ENCODE results near the gene ZMYM2.

DNA sequence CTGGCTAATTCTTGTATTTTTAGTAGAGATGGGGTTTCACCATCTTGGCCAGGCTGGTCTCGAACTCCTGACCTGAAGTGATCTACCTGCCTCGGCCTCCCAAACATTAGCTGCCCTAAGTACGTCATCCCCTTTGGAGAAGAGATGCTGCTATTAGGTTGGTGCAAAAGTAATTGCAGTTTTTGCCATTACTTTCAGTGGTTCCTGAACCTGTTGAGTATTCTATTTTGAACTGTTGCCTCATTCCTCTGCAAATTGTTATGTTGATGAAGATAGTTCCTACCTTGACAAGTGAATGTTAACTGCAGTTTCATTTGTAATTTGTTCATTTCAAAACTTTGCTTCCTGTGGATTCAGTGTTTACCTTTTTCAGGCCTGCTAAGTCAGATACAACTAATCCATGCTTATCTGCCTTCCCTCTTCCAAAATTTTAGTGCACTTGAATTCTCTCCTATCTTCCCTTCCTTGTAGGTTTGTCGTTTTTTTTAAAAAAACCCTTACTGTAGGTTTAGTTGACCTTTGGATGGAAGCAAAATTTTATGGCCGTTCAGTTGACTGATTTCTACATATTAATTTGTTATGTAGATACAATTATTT lies 24.0 kb downstream of the ZMYM2 start:
- TF ChIP-seq, protein P1, sequence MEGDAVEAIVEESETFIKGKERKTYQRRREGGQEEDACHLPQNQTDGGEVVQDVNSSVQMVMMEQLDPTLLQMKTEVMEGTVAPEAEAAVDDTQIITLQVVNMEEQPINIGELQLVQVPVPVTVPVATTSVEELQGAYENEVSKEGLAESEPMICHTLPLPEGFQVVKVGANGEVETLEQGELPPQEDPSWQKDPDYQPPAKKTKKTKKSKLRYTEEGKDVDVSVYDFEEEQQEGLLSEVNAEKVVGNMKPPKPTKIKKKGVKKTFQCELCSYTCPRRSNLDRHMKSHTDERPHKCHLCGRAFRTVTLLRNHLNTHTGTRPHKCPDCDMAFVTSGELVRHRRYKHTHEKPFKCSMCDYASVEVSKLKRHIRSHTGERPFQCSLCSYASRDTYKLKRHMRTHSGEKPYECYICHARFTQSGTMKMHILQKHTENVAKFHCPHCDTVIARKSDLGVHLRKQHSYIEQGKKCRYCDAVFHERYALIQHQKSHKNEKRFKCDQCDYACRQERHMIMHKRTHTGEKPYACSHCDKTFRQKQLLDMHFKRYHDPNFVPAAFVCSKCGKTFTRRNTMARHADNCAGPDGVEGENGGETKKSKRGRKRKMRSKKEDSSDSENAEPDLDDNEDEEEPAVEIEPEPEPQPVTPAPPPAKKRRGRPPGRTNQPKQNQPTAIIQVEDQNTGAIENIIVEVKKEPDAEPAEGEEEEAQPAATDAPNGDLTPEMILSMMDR (IDR thresholded peaks at IDR 0.05) = no peak
- no peak for TF ChIP-seq POLR2A (IDR thresholded peaks at IDR 0.05)
